Motor neuron (in vitro differentiated cells): ENCODE results near the gene NCBP3. TPM values are rescaled to one million over a fixed set of nuclear protein-coding genes. Genes with fewer than 3 reads are reported as not detected.
A peak's percentile ranks its signal among the peaks of the same experiment; 100 is the strongest.
"Not testable (repeated sequence)": the region's sequence is repeated elsewhere in the genome, so short reads cannot be mapped to it uniquely, and the experiment has no call there.

Experiments used
- ATAC-seq, 8 experiments: fragments of 200-7000 bp; cut with Tn5 transposase; replicated peaks in 6 of 8; 2 replicates each; pipeline ENCODE4 v1.8.0; 2021; ENCODE audit warnings: mild to moderate bottlenecking in 8 of 8, moderate library complexity in 8 of 8
- H3K27ac ChIP-seq, 2 donors: fragments of 250-450 bp; sonication (Bioruptor Pico); 2 replicates each; pipeline ENCODE4 v1.9.0; 2021; ENCODE audit warnings: antibody characterized with exemption in 2 of 2, mild to moderate bottlenecking in 2 of 2, moderate library complexity in 1 of 2
- H3K4me1 ChIP-seq, 2 donors: fragments of 250-450 bp; sonication (Bioruptor Pico); replicated peaks in 1 of 2; 2 replicates each; pipeline ENCODE4 v1.6.1; 2021; ENCODE audit warnings: antibody characterized with exemption in 2 of 2, mild to moderate bottlenecking in 2 of 2, moderate library complexity in 1 of 2
- H3K4me3 ChIP-seq, 5 donors: fragments of 250-450 bp; sonication (Bioruptor Pico); 2 replicates each; pipeline ENCODE4 v1.9.0; 2021; ENCODE audit warnings: antibody characterized with exemption in 5 of 5, mild to moderate bottlenecking in 5 of 5, moderate library complexity in 4 of 5
- WGBS, 10 experiments: fragments of 450-650 bp; shearing (Covaris generic); methylation state at CpG; one replicate each; pipeline ENCODE4 v1.0.0; 2022; 5-methylcytosine and 5-hydroxymethylcytosine counted together
- in situ Hi-C, 9 experiments: fragments of 400-800 bp; cut with MboI; loops; one replicate each; pipeline ENCODE4 v1.15.0; 2021; ENCODE audit warnings: low sequenced_read_pairs in 9 of 9, low pct_unique_long_range_greater_than_20kb in 2 of 9; ENCODE audit not compliant: unreplicated experiment in 9 of 9
- total RNA-seq, 8 experiments: library from RNA; unstranded; fragments of 300-600 nt; gene quantifications; 2 replicates each; pipeline versions ENCODE4 v1.2.3 to v1.2.4, GENCODE V29; 2022

The NCBP3 gene
- total RNA-seq, 8 experiments from 2014 or later, result 17.7 to 57.9 (median 33.7) TPM

DNA sequence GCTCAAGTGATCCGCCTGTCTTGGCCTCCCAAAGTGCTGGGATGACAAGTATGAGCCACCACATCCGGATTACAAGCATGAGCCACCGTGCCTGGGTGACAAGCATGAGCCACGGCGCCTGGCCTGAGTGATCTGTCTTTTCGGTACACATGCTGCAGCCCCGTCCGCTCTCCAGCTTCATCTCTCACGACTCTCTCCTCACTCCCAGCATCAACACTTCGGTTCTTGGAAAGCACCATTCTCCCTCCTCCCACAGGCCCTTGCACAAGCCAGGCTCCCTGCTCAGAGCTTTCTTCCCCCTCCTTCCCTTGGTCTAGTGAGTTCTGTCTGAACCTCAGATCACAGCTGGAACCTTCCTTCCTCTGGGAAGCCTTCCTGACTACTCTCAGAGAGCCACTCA is 6.5 kb upstream of the NCBP3 start:
- WGBS, 10 experiments, result 56 to 100% (median 92%) methylated on average over 1 to 9 of the region's 10 CpGs; no CpG with 5 or more reads in 2 of the 10 experiments
- no peak overlapping the region for H3K27ac ChIP-seq
- in situ Hi-C loops, result no loop called here

DNA sequence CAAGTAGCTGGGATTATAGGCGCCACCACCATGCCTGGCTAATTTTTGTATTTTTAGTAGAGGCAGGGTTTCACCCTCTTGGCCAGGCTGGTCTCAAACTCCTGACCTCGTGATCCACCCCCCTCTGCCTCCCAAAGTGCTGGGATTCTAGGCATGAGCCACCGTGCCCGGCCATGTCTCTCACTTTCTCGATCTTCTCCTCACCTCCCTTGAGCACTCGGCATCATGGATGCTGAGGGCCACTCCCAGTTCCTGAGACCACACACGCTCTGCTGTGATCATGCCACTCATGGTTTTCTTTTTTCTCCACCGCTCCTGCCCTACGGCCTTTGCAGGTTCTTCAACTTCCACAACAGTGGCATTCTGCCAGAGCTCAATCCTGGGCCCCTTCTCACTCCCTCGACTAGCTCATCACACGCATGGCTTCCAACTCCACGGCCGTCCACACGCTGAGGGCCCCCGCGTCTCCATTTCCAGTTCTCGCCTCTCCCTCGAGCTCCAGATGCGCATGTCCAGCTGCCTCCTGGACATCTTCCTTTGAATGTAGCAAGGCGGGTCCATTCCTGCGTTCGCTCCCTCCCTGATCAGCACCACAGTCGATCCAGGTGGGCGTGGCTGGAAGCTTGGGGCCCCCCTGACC is 5.5 kb upstream of the NCBP3 start:
- no peaks in the 10 kb centered on the region for H3K4me1 ChIP-seq
- no peak overlapping the region for H3K27ac ChIP-seq
- ATAC-seq, result peak in 2 of 8 experiments; percentile 27 to 93
- WGBS, 10 experiments, result 56 to 89% (median 84%) methylated on average over 4 to 13 of the region's 24 CpGs; no CpG with 5 or more reads in 3 of the 10 experiments
- H3K4me3 ChIP-seq, result no peak overlapping the region
- in situ Hi-C loops, result no loop called here

More for the DNA sequence above, 6.5 kb upstream of the NCBP3 start:
- no peak for ATAC-seq
- Histone ChIP-seq H3K4me1 (no peaks in the 10 kb centered on the region), H3K4me3 (no peak overlapping the region)

DNA sequence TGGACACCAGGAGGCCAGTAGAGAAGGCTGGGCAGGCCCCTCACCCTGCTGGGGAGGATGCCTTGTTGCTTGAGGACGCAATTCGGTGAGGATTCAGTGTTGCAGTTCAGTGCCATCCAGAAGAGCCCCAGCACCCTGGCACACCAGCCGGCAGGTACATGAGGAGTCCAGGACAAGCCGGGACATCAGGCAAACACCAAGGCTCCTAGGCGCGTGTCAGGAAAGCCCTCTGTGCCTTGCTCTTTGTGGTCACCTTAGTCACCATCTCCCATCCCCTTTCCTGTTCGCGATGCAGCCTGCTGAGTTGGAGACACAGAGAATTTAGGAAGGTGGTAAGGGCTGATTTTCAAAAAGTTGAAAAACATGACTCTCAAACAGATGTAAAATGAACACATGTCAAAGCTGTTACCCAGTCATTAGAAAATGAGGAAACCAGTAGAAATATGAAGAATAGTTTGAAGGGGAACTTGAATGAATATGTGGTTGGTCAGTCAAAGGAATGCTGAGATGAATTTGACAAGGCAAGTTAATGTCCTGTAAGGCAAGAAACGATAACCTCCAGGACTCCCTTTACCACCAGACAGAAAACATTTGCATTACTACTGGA is 2.3 kb upstream of the NCBP3 start:
- in situ Hi-C loops, result no loop called here
- peaks cover 0 to 4% of the 10 kb centered on the region in 2 donors for H3K4me1 ChIP-seq
- no peak overlapping the region for H3K27ac ChIP-seq
- no peak overlapping the region for H3K4me3 ChIP-seq
- 69 to 100% (median 83%) methylated on average over 1 to 9 of the region's 9 CpGs; no CpG with 5 or more reads in 1 of the 10 experiments for WGBS, 10 experiments
- no peak for ATAC-seq

DNA sequence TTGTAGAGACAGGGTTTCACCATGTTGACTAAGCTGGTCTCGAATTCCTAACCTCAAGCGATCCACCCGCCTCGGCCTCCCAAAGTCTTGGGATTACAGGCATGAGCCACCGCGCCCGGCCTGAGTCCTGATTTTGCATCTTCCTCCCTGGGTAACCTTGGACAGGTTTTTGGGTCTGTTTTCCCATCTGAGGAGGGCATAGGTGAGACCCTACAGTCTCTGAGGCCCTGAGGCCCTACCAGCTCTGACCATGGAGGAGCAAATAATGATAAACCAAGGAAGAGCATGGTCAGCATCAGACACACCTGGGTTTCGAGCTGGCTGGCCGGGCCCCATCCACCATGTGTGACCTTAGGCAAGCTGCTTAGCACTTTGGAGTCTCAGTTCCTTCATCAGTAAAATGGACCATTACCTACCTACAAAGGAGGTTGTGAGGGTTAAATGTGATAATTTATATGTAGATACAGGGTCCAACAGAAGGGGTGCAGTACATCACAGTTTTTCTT is 1.2 kb upstream of the NCBP3 start:
- Histone ChIP-seq H3K4me3 (no peak overlapping the region), H3K4me1 (peaks cover 0 to 4% of the 10 kb centered on the region in 2 donors), H3K27ac (no peak overlapping the region)
- 67 to 100% (median 94%) methylated on average over 1 to 9 of the region's 9 CpGs; no CpG with 5 or more reads in 2 of the 10 experiments for WGBS, 10 experiments
- in situ Hi-C loops, result no loop called here
- no peak for ATAC-seq

DNA sequence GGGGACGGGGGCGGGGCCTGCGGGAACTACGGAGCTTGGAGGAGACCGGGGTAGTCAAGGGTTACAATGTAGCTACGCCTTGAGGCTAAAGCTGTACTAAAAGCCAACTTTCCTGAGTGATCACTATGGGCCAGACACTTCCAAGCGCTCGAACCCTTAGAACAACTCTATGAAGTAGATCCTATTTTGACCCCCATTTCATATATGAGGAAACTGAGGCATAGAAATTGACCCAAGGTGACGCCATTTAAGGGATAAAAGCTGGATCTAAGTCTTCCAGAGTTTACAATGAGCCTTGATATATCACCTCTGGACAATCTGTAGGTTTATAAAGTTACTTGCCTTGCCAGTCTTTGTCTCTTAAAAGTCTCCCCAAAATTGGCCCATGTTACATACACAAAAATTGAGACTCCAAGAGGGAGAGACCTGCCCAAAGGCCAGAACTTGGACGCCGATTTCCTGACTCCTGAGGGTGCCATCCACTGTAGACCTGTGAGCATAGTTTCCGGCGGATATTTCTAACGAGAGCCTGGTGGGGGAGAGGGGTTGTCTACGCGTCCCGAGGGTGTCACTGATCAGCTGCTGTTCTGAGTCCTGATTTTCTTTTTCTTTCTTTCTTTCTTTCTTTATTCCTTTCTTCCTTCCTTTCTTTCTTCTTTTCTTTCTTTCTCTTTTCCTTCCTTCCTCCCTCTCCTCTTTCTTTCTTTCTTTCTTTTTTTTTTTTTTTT is 555 bp upstream of the NCBP3 start:
- 40 to 92% (median 83%) methylated on average over 2 to 9 of the region's 17 CpGs; no CpG with 5 or more reads in 1 of the 10 experiments for WGBS, 10 experiments
- ATAC-seq, result no peak
- Histone ChIP-seq H3K4me1 (peaks cover 0 to 4% of the 10 kb centered on the region in 2 donors), H3K4me3 (peak overlapping the region; percentile 4 to 94 (median 84)), H3K27ac (no peak overlapping the region)
- in situ Hi-C loops, result no loop called here

DNA sequence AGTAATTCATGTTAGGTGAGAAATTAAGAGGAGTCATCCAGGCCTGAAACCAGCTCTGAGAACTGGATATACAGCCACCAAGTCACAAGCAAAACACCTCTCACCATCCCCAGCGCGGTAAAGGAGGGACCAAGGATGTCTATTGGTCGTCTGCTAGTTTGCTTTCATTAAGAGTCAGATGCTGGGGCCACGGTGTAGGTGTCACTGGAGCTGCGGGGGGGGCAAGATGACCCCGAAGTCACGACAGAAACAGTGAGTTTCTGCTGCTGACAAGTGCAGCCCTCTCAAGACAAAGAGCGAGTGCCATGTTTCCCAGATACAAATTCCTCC is 790 bp downstream of the NCBP3 start:
- ATAC-seq, result peak in 3 of 8 experiments; percentile 0 to 3 (median 1)

DNA sequence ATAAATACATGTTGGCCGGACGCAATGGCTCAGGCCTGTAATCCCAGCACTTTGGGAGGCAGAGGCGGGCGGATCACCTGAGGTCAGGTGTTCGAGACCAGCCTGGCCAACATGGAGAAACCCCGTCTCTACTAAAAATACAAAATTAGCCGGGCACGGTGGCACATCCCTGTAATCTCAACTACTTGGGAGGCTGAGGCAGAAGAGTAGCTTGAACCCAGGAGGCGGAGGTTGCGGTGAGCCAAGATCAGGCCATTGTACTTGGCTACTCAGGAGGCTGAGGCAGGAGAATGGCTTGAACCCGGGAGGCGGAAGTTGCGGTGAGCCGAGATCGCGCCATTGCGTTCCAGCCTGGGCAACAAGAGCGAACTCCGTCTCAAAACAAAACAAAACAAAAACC is 1.5 kb downstream of the NCBP3 start:
- in situ Hi-C loops, ATAC-seq, H3K27ac ChIP-seq, H3K4me1 ChIP-seq: not testable (repeated sequence)
- H3K4me3 ChIP-seq, result peak overlapping the region in 3 of 5 donors; percentile 79 to 89 (median 84)
- 85 to 100% (median 96%) methylated on average over 3 to 14 of the region's 19 CpGs; no CpG with 5 or more reads in 2 of the 10 experiments for WGBS, 10 experiments

More for the DNA sequence above, 790 bp downstream of the NCBP3 start:
- in situ Hi-C loops, result no loop called here
- Histone ChIP-seq H3K4me1 (peaks cover 0 to 4% of the 10 kb centered on the region in 2 donors), H3K27ac (peak overlapping the region; percentile 91 to 96), H3K4me3 (peak overlapping the region; percentile 79 to 94 (median 84))
- WGBS, 10 experiments, result 0 to 5% (median 0%) methylated on average over 1 to 7 of the region's 8 CpGs; no CpG with 5 or more reads in 5 of the 10 experiments

DNA sequence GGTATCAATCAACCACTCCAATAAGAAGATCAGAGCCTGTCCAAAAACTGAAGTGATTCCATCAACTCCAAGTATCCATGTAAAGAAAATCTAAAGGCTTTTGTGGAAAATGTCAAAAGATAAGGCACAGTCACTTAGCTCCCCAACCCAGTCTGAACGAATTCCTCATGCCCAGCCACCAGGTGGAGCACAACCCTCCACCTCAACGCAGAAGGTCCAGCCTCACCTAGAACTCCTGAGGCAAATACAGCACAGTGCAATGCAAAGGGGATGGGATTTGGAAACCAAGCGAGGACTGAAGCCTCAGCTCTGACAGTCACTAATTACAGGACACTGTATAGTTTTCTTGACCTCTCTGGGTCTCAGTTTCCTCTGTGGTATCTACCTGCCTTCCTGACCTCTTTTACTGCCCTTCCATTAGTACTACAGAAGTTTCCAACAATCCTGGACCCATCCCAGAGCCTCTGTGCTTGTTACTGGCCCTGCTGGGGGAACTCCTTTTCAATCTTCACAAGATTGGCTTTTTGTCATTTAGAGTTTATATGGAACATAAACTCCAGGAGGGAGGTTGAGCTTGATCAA is 2.0 kb downstream of the NCBP3 start:
- 0 to 100% (median 19%) methylated on average over 1 to 3 of the region's 3 CpGs; no CpG with 5 or more reads in 3 of the 10 experiments for WGBS, 10 experiments
- no peak for ATAC-seq
- Histone ChIP-seq H3K4me3 (no peak overlapping the region), H3K27ac (no peak overlapping the region), H3K4me1 (peaks cover 0 to 4% of the 10 kb centered on the region in 2 donors)
- in situ Hi-C loops, result no loop called here

DNA sequence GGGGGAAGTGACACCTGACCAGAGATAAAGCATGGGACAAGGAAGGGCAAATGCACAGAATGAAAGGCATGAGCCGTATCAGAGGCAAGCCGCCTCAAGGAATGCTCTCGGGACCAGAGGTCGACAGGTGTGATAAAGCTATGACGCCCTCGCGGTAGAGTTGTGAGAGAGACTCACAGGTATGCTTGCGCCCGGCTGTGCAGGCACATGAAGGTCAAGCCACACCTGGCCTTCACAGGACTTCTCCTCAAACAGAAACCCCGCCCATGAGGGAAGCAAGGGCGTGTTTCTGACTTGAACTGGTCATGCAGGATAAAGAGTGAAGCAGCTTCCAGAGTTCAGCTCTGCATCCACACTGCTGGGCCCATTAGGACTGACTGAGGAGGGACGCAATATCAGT is 7.8 kb downstream of the NCBP3 start:
- H3K27ac ChIP-seq, result no peak overlapping the region
- WGBS, 10 experiments, result 90 to 100% (median 92%) methylated on average over 2 to 7 of the region's 12 CpGs; no CpG with 5 or more reads in 5 of the 10 experiments
- H3K4me3 ChIP-seq, result no peak overlapping the region
- no peaks in the 10 kb centered on the region for H3K4me1 ChIP-seq
- in situ Hi-C loops, result no loop called here
- ATAC-seq, result no peak

DNA sequence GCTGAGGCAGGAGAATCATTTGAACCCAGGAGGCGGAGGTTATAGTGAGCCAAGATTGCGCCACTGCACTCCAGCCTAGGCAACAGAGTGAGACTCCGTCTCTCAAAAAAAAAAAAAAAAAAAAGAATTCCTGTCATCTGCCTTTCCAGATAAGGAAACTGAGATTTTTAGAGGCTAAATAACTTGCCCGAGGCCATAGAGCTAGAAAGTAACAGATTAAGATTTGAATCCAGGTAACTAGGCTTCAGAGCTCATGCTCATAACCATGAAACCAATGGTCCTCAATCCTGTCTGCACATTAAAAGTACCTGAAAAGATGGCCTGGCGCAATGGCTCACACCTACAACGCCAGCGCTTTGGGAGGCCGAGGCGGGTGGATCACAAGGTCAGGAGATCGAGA is 9.5 kb downstream of the NCBP3 start:
- no peak overlapping the region for H3K27ac ChIP-seq
- in situ Hi-C loops, result no loop called here
- WGBS, 10 experiments, result 84 to 100% (median 96%) methylated on average over 1 to 7 of the region's 10 CpGs; no CpG with 5 or more reads in 1 of the 10 experiments
- no peaks in the 10 kb centered on the region for H3K4me1 ChIP-seq
- H3K4me3 ChIP-seq, result no peak overlapping the region
- ATAC-seq, result no peak

DNA sequence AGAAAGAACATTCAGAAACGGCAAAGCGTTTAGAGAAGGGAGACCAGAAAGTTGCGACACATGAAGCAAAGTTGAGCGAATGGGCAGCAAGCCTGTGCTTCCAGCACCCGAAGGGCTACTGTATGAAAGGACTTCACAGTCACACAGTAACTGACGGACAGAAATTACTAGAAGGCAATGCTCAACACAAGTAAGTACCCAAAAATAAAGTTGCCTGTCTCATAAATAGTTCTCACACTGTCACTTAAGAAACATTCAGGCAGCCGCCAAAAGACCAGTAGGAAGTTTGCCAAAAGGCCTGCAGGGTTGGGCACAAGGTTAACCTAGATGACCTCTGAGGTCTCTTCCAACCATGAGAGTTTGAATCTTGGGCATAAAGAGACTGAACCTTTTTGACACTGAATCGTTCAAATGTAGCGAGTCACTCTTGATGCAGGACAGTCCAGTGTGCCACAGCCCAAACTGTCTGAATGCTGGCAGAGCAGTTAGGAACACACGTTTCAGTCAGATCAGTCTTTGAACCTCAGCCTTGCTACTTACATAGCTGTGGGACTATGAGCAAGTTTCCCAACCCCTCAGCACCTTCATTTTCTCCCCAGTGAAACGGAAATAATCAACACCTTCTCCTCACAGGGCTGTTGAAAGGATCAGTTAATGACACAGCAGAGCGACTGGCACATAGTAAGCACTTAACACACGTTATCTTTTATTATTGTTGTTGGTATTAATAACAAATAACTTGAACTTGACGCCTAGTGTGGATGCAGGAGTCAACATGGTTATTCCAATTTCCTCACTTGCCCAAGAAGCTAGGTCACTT is 10.4 kb downstream of the NCBP3 start:
- in situ Hi-C loops, result no loop called here
- no peak for ATAC-seq
- H3K4me1 ChIP-seq, result no peaks in the 10 kb centered on the region
- no peak overlapping the region for H3K4me3 ChIP-seq
- H3K27ac ChIP-seq, result no peak overlapping the region
- WGBS, 10 experiments, result 67 to 96% (median 90%) methylated on average over 3 to 11 of the region's 14 CpGs

DNA sequence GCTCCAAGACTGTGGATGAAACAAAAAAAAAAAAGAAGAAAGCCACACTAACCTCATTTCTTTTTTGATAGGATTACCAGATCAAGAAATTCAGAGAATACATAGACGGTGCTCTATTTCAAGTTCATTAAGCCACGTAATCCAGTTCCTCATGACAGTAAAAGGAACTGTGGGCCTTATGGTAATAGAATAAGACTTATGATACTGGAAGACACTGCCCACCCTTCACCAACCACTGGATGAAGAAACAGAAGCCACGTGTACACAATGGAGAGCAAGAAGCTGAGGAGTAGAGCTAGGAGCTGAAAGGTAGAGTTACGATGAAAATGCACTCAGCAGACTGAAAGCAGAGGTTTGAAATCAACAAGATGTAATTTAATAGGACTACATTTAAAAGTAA is 11.2 kb downstream of the NCBP3 start:
- in situ Hi-C loops, result no loop called here
- ATAC-seq, result no peak
- Histone ChIP-seq H3K4me3 (no peak overlapping the region), H3K4me1 (no peaks in the 10 kb centered on the region), H3K27ac (no peak overlapping the region)
- 89 to 100% (median 100%) methylated on average over 1 to 4 of the region's 4 CpGs; no CpG with 5 or more reads in 1 of the 10 experiments for WGBS, 10 experiments
